ENCODE results near the gene FAM228A.

Gene FAM228A

DNA sequence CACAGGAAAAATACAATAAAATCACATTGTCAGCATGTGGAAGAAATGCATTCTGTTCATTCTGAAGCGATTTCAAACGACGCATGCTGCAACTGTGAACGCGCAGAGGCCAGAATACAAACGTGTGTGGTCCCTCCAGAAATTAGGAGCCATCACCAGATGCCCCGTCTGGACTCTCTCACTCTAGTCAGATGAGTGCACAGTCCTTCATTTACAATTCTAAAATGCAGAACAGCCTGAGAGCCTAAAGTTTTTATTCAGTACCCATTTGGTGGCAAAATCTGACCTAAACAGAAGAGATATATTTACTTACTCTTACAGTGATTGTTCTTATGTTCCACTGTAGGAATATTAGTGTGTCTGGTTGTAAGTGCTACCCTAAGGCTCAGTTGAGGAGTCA, 36.6 kb downstream of the FAM228A start:
- H3K27me3 ChIP-seq (ENCODE audit: insufficient read depth, poor library complexity, severe bottlenecking), result no peaks in the 10 kb centered on the region
- H3K4me3 ChIP-seq (replicated peaks; ENCODE audit: insufficient read depth, low read length), result no peak overlapping the region
- no peak for DNase-seq (ENCODE audit: low read depth in 1 of 2, low spot score in 1 of 2)
- no peak overlapping the region for H3K27ac ChIP-seq (replicated peaks)
- TF ChIP-seq, protein P1, sequence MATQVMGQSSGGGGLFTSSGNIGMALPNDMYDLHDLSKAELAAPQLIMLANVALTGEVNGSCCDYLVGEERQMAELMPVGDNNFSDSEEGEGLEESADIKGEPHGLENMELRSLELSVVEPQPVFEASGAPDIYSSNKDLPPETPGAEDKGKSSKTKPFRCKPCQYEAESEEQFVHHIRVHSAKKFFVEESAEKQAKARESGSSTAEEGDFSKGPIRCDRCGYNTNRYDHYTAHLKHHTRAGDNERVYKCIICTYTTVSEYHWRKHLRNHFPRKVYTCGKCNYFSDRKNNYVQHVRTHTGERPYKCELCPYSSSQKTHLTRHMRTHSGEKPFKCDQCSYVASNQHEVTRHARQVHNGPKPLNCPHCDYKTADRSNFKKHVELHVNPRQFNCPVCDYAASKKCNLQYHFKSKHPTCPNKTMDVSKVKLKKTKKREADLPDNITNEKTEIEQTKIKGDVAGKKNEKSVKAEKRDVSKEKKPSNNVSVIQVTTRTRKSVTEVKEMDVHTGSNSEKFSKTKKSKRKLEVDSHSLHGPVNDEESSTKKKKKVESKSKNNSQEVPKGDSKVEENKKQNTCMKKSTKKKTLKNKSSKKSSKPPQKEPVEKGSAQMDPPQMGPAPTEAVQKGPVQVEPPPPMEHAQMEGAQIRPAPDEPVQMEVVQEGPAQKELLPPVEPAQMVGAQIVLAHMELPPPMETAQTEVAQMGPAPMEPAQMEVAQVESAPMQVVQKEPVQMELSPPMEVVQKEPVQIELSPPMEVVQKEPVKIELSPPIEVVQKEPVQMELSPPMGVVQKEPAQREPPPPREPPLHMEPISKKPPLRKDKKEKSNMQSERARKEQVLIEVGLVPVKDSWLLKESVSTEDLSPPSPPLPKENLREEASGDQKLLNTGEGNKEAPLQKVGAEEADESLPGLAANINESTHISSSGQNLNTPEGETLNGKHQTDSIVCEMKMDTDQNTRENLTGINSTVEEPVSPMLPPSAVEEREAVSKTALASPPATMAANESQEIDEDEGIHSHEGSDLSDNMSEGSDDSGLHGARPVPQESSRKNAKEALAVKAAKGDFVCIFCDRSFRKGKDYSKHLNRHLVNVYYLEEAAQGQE (IDR thresholded peaks at IDR 0.05; ENCODE audit: insufficient replicate concordance, low read depth), result no peak
- no peak for TF ChIP-seq CTCF (IDR thresholded peaks at IDR 0.05; ENCODE audit: insufficient read depth, low read length)
- no peak for TF ChIP-seq POLR2AphosphoS5 (IDR thresholded peaks at IDR 0.05; ENCODE audit: low read depth)
- TF ChIP-seq SPI1 (IDR thresholded peaks at IDR 0.05; ENCODE audit: borderline replicate concordance, low read depth), result no peak
- TF ChIP-seq GABPA (IDR thresholded peaks at IDR 0.05; ENCODE audit: low read depth), result no peak

DNA sequence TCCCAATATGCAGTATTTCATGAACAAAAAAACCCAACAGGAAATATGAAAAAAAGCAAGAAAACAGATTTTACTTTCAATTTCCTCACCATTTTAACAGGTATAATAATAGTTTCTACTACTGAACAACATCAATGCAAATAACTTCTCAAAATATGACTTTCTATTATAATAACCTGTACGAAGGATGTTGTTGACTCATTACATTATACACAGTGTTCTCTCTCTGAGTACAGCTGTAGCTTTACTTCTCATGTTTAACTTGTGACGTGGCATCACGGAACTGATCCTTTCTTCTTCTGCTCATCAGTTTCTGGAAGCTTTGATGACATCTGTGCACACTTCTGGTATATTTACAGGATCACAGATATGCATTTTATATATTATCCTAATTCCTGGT, 40.0 kb downstream of the FAM228A start:
- H3K27ac ChIP-seq (replicated peaks), result no peak overlapping the region
- no peak overlapping the region for H3K4me3 ChIP-seq (replicated peaks; ENCODE audit: insufficient read depth, low read length)
- TF ChIP-seq, protein P1 (IDR thresholded peaks at IDR 0.05; ENCODE audit: insufficient replicate concordance, low read depth), result no peak
- TF ChIP-seq SPI1 (IDR thresholded peaks at IDR 0.05; ENCODE audit: borderline replicate concordance, low read depth), result no peak
- no peak for TF ChIP-seq CTCF (IDR thresholded peaks at IDR 0.05; ENCODE audit: insufficient read depth, low read length)
- no peak for TF ChIP-seq GABPA (IDR thresholded peaks at IDR 0.05; ENCODE audit: low read depth)
- no peak for TF ChIP-seq POLR2AphosphoS5 (IDR thresholded peaks at IDR 0.05; ENCODE audit: low read depth)
- H3K27me3 ChIP-seq (ENCODE audit: insufficient read depth, poor library complexity, severe bottlenecking), result no peaks in the 10 kb centered on the region
- DNase-seq (ENCODE audit: low read depth in 1 of 2, low spot score in 1 of 2), result no peak

DNA sequence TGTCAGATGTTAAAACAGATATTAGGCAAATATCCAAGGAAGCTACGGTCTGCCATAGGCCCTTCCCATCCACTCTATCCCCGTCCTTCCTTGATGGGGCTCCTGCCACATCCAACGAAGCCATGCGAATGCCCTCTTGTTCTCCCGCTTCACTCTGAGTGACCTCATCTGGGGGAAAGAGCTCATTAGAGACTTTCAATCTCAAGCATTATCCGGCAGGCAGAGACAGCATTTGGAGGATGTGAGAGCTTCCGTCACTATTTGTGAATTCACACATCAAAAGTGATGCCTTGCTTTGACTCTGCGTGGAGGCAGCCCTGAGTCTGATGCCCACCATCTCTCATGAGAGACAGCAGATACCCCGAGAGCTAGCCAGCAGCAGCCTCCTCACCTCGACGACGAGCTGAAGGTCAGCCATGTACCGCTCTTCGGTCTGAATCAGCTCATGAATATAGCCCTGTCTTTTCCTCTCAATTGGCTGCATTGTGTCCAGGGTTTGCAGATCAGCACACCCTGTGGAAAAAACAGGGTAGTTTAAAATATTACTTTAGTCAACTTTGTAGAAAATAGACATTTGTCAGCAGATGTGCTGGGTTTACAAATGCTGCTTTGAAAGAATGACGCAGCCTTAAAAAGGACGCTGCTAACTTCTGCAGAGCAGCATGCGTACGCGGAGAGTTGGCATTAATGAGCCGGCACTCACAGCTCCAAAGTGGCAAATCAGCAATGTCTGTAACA, 45.9 kb downstream of the FAM228A start:
- Histone ChIP-seq H3K4me3 (replicated peaks; ENCODE audit: insufficient read depth, low read length) (no peak overlapping the region), H3K27ac (replicated peaks) (no peak overlapping the region), H3K27me3 (ENCODE audit: insufficient read depth, poor library complexity, severe bottlenecking) (no peaks in the 10 kb centered on the region)
- no peak for DNase-seq (ENCODE audit: low read depth in 1 of 2, low spot score in 1 of 2)
- no peak for TF ChIP-seq SPI1 (IDR thresholded peaks at IDR 0.05; ENCODE audit: borderline replicate concordance, low read depth)
- TF ChIP-seq, protein P1 (IDR thresholded peaks at IDR 0.05; ENCODE audit: insufficient replicate concordance, low read depth), result no peak
- no peak for TF ChIP-seq CTCF (IDR thresholded peaks at IDR 0.05; ENCODE audit: insufficient read depth, low read length)
- no peak for TF ChIP-seq GABPA (IDR thresholded peaks at IDR 0.05; ENCODE audit: low read depth)
- TF ChIP-seq POLR2AphosphoS5 (IDR thresholded peaks at IDR 0.05; ENCODE audit: low read depth), result no peak

Data from HL-60 (cell line).